OCI-M2 (cell line): ENCODE measurements around the gene GRAMD2B.
"Not testable (repeated sequence)": the region's sequence is repeated elsewhere in the genome, so short reads cannot be mapped to it uniquely, and the experiment has no call there.

ENCODE experiments used
- DNase-seq: peaks from one replicate; lab custom pipeline; 2025; ENCODE audit not compliant: unreplicated experiment; lab: John Stamatoyannopoulos, UW

GRAMD2B gene, protein sequence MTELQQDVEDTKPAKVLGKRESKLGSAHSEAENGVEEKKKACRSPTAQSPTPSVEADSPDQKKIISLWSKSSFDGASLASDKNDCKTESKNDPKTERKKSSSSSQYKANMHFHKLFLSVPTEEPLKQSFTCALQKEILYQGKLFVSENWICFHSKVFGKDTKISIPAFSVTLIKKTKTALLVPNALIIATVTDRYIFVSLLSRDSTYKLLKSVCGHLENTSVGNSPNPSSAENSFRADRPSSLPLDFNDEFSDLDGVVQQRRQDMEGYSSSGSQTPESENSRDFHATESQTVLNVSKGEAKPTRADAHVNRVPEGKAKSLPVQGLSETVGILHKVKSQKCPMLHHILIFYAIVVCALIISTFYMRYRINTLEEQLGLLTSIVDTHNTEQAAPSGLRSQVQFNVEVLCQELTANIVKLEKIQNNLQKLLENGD

DNA sequence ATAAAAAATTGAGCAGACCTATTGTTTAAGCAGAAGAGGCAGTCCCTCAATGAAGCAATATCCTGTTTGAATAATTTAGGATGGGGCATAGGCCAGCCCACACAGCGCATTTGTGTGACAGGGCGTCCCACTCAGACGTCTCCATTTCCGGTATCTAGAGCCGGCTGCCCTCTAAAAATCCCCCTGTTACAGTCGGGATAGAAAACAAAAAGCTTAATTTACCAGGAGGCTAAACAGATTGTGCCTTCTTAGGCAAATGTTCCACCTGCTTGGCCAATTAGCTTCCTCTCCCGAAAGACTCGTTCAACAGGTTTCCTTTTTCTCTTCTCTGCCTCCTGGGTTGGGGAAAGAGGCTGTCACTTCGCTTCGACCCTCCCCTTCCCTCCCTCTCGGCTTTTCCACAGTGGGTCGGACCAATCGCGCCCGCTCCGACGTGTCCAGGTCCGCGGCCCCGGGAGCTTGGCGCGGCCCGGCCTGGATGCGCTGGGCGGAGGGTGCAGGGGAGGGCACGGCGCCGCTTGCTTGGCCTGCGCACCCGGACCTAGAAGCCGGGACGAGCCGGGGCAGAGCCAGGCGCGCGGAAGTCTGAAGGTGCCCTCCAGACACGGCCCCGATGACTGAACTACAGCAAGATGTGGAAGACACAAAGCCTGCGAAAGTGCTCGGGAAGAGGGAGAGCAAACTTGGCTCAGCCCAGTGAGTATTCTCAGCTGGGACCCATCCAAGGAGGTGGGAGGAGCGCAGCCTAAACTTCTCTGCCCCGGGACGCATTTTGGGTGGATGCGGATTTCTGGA lies at the start of gene GRAMD2B:
Gene GRAMD2B (plus strand): TSS at position 416 of the 795 bp plus-strand sequence. CDS start 198 bp downstream, at position 614.
- DNase-seq: no peak

DNA sequence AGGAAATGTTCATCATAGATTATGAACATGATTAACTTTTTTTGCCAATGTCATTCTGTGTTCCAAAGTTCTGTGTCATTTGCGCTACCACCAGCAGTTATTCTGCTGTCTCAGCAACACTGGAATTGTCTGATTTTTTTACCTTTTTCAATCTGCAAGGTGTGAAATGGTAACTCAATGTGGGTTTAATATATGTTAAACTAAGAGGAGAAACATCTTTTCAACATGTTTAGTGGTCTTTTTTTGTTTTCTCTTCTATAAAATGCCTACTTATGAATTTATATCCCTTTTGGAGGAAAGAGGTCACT lies 49.1 kb upstream of the GRAMD2B start:
- DNase-seq: no peak

DNA sequence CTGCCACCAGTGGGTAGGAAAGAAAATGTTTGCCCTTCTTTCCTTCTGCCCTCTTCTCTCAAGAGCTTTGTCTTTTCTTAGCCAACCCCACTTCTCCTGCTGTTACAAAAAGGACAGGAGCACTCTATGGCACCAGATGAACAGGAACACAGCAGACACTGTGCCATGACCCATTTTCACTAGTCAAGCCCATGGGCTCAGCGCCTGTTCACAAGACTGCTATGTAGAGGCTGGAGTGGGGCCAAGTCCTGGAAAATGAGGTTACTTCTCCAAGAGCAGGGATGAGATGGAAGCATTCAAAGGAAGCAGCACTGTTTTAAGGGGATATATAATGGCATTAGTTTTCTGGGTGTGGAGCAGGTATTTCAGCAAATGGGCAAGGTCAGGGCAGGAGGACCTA lies 46.8 kb upstream of the GRAMD2B start:
- DNase-seq: no peak

DNA sequence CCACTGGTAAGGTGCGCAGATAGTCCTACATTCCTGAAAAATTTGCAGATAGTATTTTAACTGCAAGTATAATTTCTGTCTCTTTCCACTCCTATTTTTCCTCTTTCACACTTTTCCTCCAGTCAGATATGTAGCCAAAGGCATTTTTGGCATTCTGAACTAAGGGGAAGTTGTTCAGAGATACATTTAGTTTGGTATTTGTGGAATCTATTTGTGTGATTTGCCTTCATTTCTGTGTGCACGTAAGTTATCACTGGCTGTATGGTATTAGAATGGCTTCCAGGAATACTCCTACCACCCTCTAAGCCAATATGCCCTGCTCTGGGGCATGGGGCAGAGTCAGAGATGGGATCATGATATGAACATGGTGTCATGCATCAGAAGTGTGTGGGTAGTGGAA lies 45.8 kb upstream of the GRAMD2B start:
- no peak for DNase-seq

DNA sequence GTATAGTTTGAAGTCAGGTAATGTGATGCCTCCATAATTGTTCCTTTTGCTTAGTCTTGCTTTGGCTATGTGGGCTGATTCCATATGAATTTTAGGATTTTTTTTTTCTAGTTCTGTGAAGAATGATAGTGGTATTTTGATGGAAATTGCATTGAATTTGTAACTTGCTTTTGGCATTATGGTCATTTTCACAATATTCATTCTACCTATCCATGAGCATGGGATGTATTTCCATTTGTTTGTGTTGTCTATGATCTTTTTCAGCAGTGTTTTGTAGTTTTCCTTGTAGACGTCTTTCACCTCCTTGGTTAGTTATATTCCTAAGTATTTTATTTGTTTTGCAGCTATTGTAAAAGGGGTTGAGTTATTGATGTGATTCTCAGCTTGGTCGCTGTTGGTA lies 42.9 kb upstream of the GRAMD2B start:
- DNase-seq: not testable (repeated sequence)

DNA sequence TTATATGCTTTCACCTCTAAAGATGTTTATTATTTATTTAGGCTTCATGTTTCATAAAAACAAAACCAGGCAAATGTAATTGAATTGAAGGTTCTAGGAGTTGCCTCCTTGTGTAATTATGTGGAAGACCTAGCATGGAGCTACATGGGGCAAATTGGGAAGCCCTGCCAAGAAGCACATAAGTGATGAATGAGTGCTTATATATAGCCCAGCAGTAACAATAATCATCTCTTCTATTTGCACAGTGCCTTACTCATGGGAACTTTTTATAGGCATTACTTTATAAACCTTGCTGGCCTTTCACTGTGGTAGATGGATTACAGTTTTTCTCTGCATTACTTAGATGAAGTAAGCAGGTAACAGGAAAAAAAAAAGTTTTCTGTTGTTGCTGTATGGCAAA lies 40.0 kb upstream of the GRAMD2B start:
- no peak for DNase-seq

DNA sequence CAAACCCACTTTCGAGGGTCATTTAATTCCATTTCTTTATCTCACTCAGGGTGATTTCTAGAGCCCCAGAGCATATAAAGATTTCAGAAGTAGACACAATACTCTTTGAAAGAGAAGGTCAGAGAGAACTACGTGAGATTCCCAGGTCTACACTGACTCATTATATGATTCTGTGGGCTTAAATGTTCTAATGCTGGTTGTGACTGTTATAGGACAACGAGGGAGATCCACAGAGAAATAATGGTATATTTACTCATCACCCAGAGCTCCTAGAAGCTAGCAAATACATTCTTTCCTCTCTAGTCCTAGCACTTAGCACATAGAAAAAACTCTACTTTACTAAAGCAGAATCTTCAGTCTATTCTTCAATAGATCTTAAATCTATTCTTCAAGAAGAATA lies 39.4 kb upstream of the GRAMD2B start:
- no peak for DNase-seq

DNA sequence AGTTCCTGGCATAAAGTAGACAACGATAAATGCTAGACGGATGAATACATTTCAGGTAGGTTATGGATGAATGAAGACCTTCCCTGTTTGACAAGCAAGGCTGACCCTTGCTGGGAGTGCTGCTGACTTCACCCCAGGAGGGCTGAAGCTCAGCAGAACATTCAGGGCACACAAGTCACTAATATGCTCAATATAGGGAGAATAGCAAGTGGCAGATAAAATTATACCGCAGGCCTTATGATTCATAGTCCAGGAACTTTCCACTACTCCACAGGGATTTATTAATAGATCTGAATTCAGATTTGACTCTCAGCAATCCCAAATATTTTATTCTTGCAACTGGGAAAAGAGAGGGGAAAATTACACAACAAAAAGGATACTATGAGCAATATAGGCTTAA lies 38.2 kb upstream of the GRAMD2B start:
- DNase-seq: no peak

DNA sequence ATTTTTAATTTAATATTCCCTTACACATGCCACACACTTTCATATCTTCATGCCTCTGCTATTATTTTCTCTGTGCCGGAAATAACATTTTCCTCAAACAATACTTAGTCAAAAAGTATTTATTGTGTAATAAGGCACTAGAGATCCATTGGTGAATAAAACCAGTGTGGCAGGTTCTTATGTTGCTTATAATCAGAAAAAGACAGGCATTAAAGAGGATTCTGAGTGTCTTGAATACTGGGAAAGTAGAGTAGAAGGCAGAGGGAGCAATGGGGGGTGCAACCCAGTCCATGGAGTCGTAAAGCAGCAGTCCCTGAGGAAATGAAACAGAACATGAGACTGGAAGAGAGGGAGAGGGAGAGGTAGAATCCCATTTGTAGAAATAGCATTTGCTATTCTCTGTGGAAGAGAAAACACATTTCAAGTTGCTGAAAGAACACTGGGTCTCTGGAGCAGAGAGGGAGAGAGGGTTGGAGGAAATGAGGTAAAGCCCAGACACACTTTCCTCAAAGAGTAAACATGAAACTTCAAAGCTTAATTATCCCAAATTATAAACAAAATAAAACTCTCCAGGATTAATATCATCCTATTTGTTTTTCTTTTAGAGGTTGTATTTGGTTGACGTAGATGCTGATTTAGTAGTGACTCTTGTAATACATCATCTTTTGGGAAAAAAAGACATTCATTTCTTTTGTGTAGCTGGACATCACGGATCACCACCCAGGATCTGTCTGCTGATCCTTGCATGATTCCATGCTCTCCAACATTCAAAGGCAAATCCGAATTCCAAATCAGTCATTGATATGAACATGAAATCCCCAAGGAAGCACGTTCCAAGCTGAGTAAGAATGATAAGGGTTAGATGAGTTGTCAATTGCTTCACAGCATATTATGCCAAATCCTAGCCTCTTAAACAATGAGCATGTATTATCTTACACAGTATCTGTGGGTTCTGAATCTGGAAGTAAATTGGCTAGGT lies 37.4 kb upstream of the GRAMD2B start:
- no peak for DNase-seq

DNA sequence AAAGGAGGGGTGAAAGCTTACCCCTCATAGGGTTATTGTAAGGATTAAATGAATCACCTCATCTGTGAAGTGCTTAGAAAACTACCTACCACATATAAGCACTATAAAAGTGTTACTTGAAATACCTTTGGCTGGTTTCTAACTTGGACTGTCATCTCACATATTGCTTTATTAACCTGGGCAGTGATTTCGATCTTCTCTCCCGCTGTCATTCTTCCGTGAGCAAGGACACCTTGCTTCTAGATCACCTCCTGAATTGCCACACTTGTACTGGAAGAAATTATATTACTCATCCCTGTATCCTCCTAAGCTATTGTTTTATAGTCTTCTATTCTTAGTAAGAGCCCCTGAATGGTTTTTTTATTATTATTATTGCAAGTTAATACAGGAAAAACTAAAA lies 34.0 kb upstream of the GRAMD2B start:
- no peak for DNase-seq

DNA sequence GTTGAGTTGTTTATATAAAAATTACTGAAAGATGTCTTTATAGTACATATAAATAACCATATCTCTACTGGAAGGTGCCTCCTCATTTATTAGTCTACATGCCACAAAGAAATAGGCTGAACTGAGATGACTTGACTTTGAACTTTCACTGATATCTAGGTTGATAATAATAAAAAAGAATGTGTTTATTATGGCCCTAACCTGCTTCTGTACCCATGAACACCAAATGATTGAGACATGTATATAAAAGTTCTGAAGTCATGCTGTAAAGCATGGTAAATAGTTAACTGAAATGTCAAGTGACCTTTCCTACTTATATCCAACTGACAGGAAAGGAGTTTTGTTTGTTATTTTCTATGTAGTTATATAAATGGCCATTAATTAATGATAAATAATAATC lies 33.2 kb upstream of the GRAMD2B start:
- DNase-seq: no peak

DNA sequence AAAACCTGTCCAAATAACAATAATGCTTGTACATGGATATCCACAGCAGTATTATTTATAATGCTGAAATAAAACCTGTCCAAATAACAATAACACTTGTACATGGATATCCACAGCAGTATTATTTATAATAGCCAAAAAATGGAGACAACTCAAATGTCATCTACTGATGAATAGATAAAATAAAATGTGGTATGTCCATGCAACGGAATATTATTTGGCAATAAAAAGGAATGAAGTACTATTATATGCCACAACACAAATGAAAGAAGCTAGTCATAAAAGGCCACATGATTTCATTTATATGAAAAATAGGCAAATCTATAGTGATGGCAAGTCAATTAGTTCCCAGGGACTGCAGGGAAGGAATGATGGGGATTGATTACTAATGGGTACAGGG lies 31.8 kb upstream of the GRAMD2B start:
- DNase-seq: no peak

DNA sequence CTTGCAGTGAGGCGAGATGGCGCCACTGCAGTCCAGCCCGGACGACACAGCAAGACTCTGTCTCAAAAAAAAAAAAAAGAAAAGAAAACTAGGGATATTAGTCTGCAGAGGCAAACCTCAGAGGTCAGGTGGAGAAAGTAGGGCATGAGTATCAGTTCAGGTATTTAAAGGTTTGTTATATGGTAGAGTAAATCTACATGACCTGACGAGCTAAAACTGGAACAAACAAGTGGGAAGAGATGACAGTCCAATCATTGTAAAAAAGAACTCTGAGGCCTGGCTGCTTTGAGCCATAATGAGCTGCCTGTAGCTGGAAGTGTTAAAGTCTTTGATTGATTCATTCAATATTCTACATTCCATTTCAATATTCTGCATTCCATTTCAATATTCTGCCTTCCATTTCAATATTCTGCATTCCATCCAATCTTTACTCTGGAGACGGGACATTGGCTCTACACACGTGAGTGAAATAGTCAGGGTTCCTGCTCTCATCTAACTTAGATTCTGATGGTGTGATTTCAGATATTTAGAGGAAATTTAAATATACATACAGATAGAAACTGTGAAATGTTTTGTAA lies 28.9 kb upstream of the GRAMD2B start:
- DNase-seq: no peak

DNA sequence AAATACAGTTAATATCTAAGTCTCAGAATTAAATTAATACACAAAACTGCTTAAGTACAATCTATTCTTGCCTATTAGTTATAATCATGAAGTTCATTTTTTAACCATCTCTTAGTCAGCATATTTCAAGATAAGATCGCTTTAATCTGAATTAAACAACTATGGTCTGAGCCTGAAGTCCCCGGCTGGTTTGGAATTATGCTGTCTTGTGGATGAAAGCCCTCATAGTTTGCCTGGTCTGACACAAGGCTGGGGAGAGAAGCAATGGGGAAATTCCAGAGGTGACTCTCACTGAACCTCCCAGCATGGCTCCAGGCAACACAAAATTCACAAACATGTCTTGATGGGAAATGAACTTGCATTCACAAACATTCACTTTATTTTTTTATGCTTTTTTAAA lies 28.0 kb upstream of the GRAMD2B start:
- no peak for DNase-seq

DNA sequence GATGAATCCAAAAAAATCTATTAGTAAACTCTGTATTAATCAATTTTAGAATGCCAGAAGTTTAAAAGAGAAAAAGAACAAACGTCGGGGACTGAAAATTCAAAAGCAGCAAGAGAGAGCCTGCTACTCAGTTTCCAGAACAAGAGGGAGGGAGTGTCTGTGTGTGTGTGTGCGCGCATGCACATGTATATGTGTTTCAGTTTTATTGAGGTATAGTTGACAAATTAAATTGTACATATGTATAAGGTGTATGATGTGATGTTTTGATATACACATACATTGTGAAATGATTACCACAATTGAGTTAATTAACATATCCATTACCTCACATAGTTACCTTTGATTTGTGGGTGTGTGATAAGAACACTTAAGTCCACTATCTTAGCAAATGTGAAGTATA lies 27.6 kb upstream of the GRAMD2B start:
- no peak for DNase-seq

DNA sequence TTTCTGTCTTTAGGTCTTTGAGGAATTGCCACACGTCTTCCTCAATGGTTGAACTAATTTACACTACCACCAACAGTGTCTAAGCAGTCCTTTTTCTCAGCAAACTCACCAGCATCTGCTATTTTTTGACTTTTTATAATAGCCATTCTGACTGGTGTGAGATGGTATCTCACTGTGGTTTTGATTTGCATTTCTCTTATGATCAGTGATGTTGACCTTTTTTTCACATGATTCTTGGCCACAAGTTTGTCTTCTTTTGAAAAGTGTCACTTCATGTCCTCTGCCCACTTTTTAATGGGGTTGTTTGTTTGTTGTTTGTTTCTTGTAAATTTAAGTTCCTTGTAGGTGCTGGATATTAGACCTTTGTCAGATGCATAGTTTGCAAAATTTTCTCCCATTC lies 26.5 kb upstream of the GRAMD2B start:
- DNase-seq: not testable (repeated sequence)

DNA sequence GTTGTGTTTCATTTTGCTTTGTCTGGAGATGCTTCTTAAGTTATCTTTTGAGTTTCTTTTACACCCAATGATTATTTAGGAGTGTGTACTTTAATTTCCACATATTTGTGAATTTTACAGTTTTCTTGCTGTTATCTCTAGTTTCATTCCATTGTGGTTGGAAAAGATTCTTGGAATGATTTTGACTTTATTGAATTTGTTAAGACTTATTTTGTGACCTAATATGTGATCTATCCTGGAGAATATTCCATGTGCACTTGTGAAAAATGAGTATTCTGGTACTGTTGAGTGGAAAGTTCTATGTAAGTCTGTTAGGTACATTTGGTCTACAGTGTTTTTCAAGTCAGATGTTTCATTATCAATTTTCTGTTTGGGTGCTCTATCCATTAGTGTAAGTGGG lies 24.4 kb upstream of the GRAMD2B start:
- no peak for DNase-seq

DNA sequence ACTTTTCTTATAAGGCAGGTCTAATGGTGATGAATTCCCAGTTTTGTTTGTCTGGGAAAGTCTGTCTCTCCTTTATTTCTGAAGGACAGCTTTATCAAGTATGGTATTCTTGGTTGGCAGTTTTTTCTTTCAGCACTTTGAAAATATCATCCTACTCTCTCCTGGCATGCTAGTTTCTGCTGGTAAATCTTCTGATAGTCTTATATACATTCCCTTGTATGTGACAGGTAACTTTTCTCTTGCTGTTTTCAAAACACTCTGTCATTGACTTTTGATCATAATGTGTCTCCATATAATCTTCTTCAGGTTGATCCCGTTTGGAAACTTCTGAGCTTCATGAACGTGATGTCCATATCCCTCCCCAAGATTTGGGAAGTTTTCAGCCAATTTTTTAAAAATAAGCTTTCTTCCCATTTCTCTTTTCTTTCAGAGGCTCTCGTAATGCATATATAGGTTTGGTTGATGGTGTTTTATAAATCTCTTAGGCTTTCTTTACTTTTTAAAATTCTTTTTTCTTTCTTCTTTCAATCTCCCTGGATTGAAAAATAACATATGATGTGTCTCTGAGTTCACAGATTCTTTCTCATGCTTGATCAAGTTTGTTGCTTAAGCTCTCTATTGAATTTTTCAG lies 22.5 kb upstream of the GRAMD2B start:
- DNase-seq: no peak

DNA sequence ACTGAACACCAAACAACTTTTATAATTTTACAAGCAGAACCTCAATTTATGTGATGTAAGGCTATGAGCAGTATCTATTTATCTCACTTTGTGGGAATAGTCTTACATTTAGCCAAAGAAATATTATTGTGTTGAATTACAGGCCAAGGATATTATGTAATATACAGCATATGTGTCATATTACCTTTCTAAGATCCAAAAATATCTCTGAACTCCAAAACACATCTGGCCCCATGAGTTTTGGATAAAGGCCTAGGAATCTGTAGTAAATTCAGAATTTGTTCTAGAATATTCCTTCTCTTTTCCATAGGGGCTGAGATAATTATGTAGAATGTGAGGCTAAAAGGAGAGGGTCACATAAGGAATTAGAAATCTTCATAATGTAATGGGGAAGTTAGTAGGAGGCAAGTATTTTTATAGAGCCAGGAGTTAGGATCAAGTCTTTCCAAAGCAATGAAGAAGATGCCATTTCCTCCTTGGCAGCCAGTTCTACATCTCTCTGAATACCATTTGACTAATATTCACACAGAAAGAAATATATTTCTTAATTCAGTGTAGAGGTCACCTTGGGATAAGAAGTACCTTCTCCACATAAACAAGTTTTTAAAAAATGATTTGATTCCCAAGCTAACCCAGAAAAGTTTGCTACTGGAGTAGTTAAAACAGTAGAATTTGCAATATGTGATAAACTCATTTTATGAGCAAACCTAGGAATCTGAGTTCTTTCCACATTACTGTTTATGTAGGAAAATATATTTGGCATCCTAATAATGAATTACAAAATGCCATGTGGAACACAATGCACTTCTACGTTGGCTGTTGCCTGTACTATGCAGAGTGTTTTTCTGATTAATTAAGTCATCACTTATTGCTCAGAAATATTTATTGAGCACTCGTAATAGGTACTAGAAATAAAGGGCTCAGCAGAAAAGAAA lies 20.3 kb upstream of the GRAMD2B start:
- DNase-seq: no peak
